ENCODE measurements around the gene SLC12A3.

The SLC12A3 gene

DNA sequence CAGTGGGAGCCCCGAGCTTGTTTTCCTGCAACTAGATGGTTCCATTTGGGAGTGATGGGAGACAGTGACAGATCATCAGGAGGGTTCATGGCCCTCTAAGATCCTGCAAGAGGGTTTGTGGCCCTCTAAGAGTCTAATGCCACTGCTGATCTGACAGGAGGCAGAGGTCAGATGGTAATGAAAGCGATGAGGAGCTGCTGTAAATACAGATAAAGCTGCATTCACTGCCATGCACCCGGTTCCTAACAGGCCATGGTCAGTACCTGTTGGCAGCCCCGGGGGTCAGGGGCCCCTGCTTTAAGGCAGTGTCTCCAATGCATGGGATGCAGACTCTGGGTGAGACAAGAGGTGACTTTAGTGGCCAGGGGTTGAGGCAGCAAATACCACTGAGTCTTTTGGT lies 30.8 kb downstream of the SLC12A3 start:
- DNase-seq, result no peak

DNA sequence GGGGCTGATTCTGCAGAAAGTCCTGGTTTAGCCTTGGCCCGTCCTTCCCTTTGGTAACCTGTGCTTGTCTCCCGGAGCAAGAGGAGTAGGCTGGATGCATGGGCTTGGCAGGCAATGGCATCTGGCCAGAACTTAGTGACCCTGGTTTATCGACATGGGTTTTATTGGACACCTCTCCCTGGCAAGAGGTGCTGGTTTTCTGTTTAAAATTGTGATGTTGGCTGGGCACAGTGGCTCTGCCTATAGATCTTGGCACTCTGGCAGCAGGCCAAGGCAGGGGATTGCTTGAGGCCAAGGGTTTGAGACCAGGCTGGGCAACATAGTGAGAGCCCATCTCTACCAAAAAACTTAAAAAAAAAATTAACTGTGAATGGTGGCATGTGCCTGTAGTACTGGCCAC lies 31.2 kb downstream of the SLC12A3 start:
- DNase-seq, result no peak

GRCh38 chr16:56897026-56897799 lies 32.2 kb downstream of the SLC12A3 start:
- DNase-seq, result no peak

- no peak for DNase-seq
These were observed 33.8 kb downstream of the SLC12A3 start for GRCh38 chr16:56898847-56899246.

- no peak for DNase-seq
These were observed 38.9 kb downstream of the SLC12A3 start for GRCh38 chr16:56903866-56904265.

GRCh38 chr16:56907401-56907800 lies 42.4 kb downstream of the SLC12A3 start:
- no peak for DNase-seq

GRCh38 chr16:56909527-56909979 lies 44.5 kb downstream of the SLC12A3 start:
- no peak for DNase-seq

GRCh38 chr16:56910112-56910511 lies 45.1 kb downstream of the SLC12A3 start:
- DNase-seq, result no peak

GRCh38 chr16:56910654-56911539 lies 45.9 kb downstream of the SLC12A3 start:
- DNase-seq, result no peak

DNA sequence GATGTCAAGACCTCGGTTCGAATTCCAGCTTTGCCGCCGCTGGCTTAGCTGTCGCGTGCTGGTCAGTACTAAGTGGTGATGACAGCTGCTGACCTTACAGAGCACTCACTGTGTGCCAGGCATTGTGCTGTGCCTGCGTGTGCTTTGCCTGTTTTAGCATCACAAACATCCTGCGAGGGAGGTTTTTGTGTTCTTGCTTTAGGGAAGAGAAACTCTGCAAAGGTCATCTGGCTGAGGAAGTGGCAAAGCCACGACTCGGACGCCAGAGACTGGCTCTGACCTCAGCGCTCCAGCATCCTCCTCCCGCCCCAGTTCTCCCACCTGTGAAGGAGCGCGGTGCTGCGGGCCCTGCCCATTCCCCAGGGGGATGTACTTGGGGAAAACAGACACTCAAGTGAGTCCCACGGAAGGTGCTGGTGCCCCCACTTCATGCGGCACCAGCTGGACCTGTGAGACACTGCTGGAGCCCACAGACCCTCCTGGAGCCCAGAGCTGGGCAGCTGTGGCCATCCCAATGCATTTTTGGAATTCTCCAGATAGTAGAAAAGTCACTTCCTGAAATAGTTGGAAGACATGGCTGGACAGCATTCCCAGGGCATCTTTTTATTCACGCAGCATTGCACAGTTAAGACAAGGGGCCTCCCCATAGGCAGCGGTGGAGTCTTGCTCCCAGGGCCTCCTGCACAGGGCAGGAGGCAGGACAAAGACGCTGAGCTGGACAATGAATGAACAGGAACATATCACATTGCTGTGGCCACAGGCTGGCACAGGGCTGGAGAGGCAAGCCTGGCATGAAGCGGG lies 47.0 kb downstream of the SLC12A3 start:
- DNase-seq, result no peak

- no peak for DNase-seq
These were observed 48.0 kb downstream of the SLC12A3 start for GRCh38 chr16:56912746-56913708.

GRCh38 chr16:56914896-56915295 lies 49.9 kb downstream of the SLC12A3 start:
- DNase-seq, result no peak

DNA sequence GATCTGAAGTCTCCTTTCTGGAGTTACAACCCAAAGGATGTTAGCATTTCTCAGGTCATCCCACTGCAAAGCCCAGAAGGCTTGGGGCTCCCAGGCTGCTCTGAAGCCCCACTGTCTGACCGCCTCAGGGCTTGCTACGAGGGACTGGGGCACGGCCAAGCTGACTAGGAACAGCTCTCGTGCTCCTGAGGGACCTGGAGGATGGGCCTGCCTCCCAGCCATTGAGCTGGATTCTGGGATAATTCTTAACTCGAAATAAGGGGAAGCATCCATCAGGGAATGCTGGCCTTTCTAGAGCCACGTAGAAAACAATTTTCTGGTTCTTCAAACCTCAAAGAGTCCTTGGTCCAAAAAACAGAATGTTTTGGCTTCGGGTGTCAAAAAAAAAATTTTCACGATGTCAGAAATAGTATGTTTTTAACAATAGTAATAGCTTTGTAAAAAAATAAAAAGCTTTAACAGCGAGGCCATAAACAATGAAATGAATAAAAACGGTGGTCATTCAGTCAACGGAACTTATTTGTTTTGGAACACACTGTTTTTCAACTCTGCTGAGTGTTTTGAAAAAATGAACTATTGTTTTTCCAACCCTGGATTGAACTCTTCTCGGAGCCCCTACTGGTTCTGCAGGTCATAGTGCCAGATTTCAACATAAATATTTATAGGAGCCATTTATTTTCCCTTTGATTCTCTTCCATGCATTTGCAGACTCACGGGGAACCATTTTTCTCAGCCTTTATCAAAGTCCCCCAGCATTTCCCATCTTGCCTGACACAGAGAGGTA lies 50.5 kb downstream of the SLC12A3 start:
- no peak for DNase-seq

DNA sequence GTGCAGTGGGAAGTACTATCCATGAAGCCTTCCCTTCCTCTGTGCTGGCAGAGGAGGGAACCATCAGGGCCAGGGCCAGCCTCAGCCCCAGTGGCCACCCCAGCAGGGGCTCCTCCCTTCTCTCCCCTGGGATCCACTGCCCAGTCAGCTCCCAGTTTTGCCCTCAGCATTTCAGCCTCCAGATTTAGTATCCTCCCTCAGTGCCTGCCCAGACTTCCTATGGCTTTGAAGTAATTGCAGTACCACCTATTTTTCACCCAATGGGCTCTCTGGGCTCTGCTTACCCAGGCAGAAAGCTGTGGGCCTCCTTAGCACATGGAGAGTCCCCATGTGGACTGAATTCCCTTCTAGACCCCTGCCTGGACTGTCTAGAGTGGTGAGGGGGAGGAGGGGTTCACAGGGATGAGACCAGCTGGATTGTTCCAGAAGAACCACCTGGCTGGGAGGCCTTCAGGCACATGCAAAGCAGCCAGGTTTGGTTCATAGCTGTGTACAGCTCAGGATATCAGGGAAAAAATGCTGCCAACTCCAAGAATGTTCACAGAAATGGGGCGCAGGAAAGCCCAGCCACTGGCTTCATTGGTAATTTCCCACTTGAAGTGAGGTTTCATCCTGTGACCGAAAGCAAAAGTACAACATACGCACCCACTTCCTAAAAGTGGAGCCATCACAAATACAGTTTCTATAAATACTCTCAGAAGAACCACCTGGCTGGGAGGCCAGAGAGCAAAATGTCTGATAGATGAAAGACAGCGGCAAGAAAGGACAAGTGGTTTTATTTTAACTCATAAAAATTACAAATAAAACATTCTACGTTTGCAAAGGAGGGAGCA lies 51.8 kb downstream of the SLC12A3 start:
- DNase-seq, result no peak

DNA sequence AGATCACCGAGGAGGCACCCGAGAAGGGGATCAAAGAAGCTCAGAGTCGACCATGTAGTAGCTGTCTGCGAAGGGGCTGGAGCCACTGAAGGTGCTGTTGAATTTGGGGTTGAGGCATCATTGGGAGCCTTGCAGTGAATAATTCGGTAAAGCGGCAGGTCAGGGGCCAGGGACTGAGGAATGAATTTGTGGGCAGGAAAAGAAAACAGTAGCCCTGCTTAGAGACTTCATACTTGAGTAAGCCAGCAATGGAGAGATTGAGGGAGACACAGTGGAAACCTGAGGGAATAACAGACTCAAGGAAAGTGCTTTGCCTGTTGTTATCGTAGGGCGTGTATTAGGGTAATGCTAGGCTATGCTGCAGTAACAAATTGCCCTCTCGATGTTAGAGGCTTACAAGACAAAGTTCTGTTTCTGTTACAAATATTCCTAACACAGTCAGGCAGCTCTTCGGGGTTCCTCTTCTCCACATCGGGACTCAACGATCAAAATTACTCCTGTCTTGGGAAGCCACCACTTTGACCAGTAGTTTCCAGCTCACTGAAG lies 53.5 kb downstream of the SLC12A3 start:
- no peak for DNase-seq

- no peak for DNase-seq
These were observed 54.2 kb downstream of the SLC12A3 start for GRCh38 chr16:56919099-56919800.

DNA sequence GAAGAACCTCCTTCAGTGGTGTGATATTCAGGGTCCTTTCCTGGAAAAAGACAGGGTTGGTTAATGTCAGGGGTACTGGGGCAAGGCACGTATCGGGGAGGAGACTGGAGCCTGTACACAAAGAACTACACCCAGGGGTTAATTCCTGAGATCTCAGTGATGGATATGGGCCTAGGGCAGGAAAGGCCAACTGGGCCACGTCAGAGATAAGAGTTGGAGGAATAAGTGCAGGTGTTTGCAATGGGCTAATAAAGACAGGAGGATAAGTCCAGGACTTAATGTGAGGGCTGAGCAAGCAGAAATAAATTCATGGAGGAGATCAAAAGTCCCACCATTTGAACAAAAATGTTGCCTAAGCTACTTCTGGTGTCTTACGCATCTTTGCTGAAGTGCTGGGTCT lies 56.6 kb downstream of the SLC12A3 start:
- DNase-seq, result no peak

- no peak for DNase-seq
These were observed 58.6 kb downstream of the SLC12A3 start for GRCh38 chr16:56923481-56924091.

GRCh38 chr16:56927471-56927870 lies 62.5 kb downstream of the SLC12A3 start:
- no peak for DNase-seq
